K562 (cell line): ENCODE results near the gene TELO2. TPM values are rescaled to one million over a fixed set of nuclear protein-coding genes. Genes with fewer than 3 reads are reported as not detected.

ENCODE experiments used
- ATAC-seq: fragments of 200-7000 bp; cut with Tn5 transposase; 3 replicates; pipeline ENCODE4 v1.9.1; 2020; ENCODE audit warnings: moderate library complexity
- BruUV-seq: library from RNA; stranded (reverse); fragments of 400-500 nt; replicated peaks from 2 replicates; lab custom pipeline; 2021; lab: Mats Ljungman, UMichigan
- CTCF ChIA-PET: fragments of 300-600 bp; formaldehyde crosslinking; extraction: SDS; loops from one replicate; lab custom pipeline; 2021; ENCODE audit warnings: low intra/inter-chr PET ratio; lab: Yijun Ruan, JAX
- POLR2A ChIA-PET: fragments of 300-600, 350-650 bp; sonication (Branson Sonifier 250); formaldehyde crosslinking; extraction: SDS; loops from one replicate; lab custom pipeline; 2021; ENCODE audit warnings: antibody characterized with exemption, inconsistent platforms; lab: Yijun Ruan, JAX
- DNase-seq, 4 experiments: peaks; one replicate each; pipeline versions ENCODE4 v3.0.0 to v3.0.0-alpha.2; 2011 to 2018; ENCODE audit warnings: low spot score in 3 of 4, mixed read lengths in 3 of 4; ENCODE audit errors: extremely low read depth in 1 of 4
- FAIRE-seq: peaks from 2 replicates; lab custom pipeline; 2011; peaks lifted over from hg19 to GRCh38; lab: Jason Lieb, UNC
- H2AFZ ChIP-seq: 2 replicates; pipeline ENCODE4 v1.6.0; 2011; ENCODE audit warnings: low read depth, low read length, control low read depth, inconsistent platforms
- H3K27ac ChIP-seq: fragments of 200-600 bp; 3 replicates; pipeline ENCODE4 v1.8.0; 2011; ENCODE audit warnings: low read depth, mild to moderate bottlenecking, control low read depth, inconsistent platforms, low read length, moderate library complexity, mixed read lengths; ENCODE audit errors: extremely low read depth
- H3K27me3 ChIP-seq, 2 experiments: fragments of 300-600 bp in 1 of 2; 2 replicates in 1 of 2; 3 replicates in 1 of 2; pipeline versions ENCODE4 v1.6.0 to v1.8.0; 2011; ENCODE audit warnings: inconsistent platforms in 2 of 2, low read length in 2 of 2, mild to moderate bottlenecking in 1 of 2, mixed read lengths in 1 of 2, moderate library complexity in 1 of 2; ENCODE audit not compliant: control insufficient read depth in 2 of 2, insufficient read depth in 2 of 2
- H3K36me3 ChIP-seq: fragments of 300-600 bp; 3 replicates; pipeline ENCODE4 v1.8.0; 2011; ENCODE audit warnings: mild to moderate bottlenecking, low read length, inconsistent platforms; ENCODE audit not compliant: control insufficient read depth, insufficient read depth
- H3K4me1 ChIP-seq, 2 experiments: fragments of 200-600 bp in 1 of 2; replicated peaks in 1 of 2; 2 replicates in 1 of 2; 3 replicates in 1 of 2; pipeline versions ENCODE4 v1.5.1 to v1.8.0; 2011; ENCODE audit warnings: inconsistent platforms in 2 of 2, low read length in 2 of 2, mild to moderate bottlenecking in 1 of 2, mixed read lengths in 1 of 2, moderate library complexity in 1 of 2; ENCODE audit not compliant: control insufficient read depth in 2 of 2, insufficient read depth in 2 of 2
- H3K4me2 ChIP-seq: 2 replicates; pipeline ENCODE4 v1.6.1; 2011; ENCODE audit warnings: low read length, control low read depth, inconsistent platforms, mixed read lengths; ENCODE audit not compliant: insufficient read depth
- H3K4me3 ChIP-seq: fragments of 200-600 bp; sonication (generic), shearing (Covaris generic); 2 replicates; pipeline ENCODE4 v1.5.1; 2016; ENCODE audit warnings: control low read depth, inconsistent platforms
- H3K79me2 ChIP-seq: fragments of 200-600 bp; 3 replicates; pipeline ENCODE4 v1.8.0; 2011; ENCODE audit warnings: low read length, inconsistent platforms; ENCODE audit not compliant: control insufficient read depth, insufficient read depth
- H3K9ac ChIP-seq, 2 experiments: 2 replicates each; pipeline versions ENCODE4 v1.6.0 to v1.6.1; 2011; ENCODE audit warnings: low read depth in 2 of 2, low read length in 2 of 2, control low read depth in 1 of 2, inconsistent platforms in 1 of 2, mild to moderate bottlenecking in 1 of 2, mixed read lengths in 1 of 2; ENCODE audit not compliant: insufficient read depth in 1 of 2
- H3K9me1 ChIP-seq: one replicate; pipeline ENCODE4 v1.6.0; 2011; ENCODE audit warnings: inconsistent platforms, mild to moderate bottlenecking, low read length, moderate library complexity; ENCODE audit not compliant: control insufficient read depth, insufficient read depth
- H3K9me3 ChIP-seq: replicated peaks from 2 replicates; pipeline ENCODE4 v1.5.1; 2011; ENCODE audit warnings: low read depth, low read length, inconsistent platforms; ENCODE audit not compliant: control insufficient read depth, insufficient read depth
- H4K20me1 ChIP-seq: replicated peaks from 2 replicates; pipeline ENCODE4 v1.6.1; 2011; ENCODE audit warnings: low read length, inconsistent platforms, mixed read lengths; ENCODE audit not compliant: control insufficient read depth, insufficient read depth
- FOXA3 ChIP-seq, 2 experiments: fragments of 450-650 bp in 1 of 2; sonication (generic) in 1 of 2; formaldehyde crosslinking; IDR thresholded peaks in 1 of 2; conservative IDR thresholded peaks in 1 of 2; 2 replicates each; pipeline versions ENCODE4 v1.4.0 to v1.8.0; 2020 to 2022; ENCODE audit warnings: mild to moderate bottlenecking in 2 of 2, missing genetic modification reagents in 1 of 2
- KHSRP ChIP-seq: fragments of 450-650 bp; IDR thresholded peaks from 2 replicates; pipeline ENCODE4 v1.6.1; 2017
- NFATC3 ChIP-seq: fragments of 450-650 bp; IDR thresholded peaks from 2 replicates; pipeline ENCODE4 v1.6.1; 2017; ENCODE audit warnings: mild to moderate bottlenecking
- POLR2G ChIP-seq: fragments of 200-400 bp; formaldehyde crosslinking; IDR thresholded peaks from 2 replicates; pipeline ENCODE4 v1.6.1; 2017; ENCODE audit warnings: low read depth, mild to moderate bottlenecking, antibody characterized with exemption, low read length, moderate library complexity
- TCF7L2 ChIP-seq: fragments of 150-350 bp; IDR thresholded peaks from 2 replicates; pipeline ENCODE4 v1.6.1; 2016; ENCODE audit warnings: low read depth, mild to moderate bottlenecking, low read length, moderate library complexity
- ZNF511 ChIP-seq: sonication (generic); formaldehyde crosslinking; IDR thresholded peaks from 2 replicates; pipeline ENCODE4 v1.8.0; 2022; ENCODE audit warnings: mild to moderate bottlenecking, missing genetic modification reagents
- ZNF668 ChIP-seq: fragments of 250-450 bp; sonication (Bioruptor Pico); IDR thresholded peaks from 2 replicates; pipeline ENCODE4 v1.8.0; 2022; ENCODE audit warnings: mild to moderate bottlenecking, inconsistent platforms
- WGBS: fragments of 100-300 bp; shearing (Covaris generic); methylation state at CpG from one replicate; pipeline ENCODE4 v1.1.6; 2016; ENCODE audit warnings: low coverage, mixed read lengths; ENCODE audit not compliant: insufficient coverage; ENCODE audit errors: missing lambda C conversion rate; 5-methylcytosine and 5-hydroxymethylcytosine counted together
- in situ Hi-C: fragments of 300-500 bp; cut with MboI; formaldehyde crosslinking; loops from 4 replicates; pipeline ENCODE4 v1.15.0; 2018; ENCODE audit warnings: inconsistent platforms, mixed read lengths
- intact Hi-C: fragments of 100-400 bp; cut with micrococcal nuclease; formaldehyde crosslinking; loops from 2 replicates; pipeline ENCODE4 v1.14.2; 2022
- polyA plus RNA-seq, 8 experiments: library from polyadenylated mRNA; depleted of rRNA in 4 of 8; stranded (reverse) in 5 of 8; unstranded in 3 of 8; fragments of >200 nt; fragmentation: Nextera tagmentation in 2 of 8; fragmentation: Illumina TruSeq in 1 of 8; extraction: Ambion mirVana in 2 of 8; extraction: Trizol in 1 of 8; gene quantifications; 2 replicates each; pipeline versions ENCODE4 v1.2.1 to v1.2.3, GENCODE V29; 2011 to 2014; ENCODE audit warnings: inconsistent platforms in 1 of 8, missing spikeins in 1 of 8
- total RNA-seq, 7 experiments: library from RNA; depleted of rRNA in 6 of 7; stranded (reverse); fragments of >200 nt in 6 of 7; fragmentation: Illumina TruSeq in 2 of 7; extraction: Trizol in 2 of 7; gene quantifications; 2 replicates each; pipeline versions ENCODE4 v1.2.1 to v1.2.3, GENCODE V29; 2011 to 2021; ENCODE audit warnings: low replicate concordance in 1 of 7

The TELO2 gene
- total and polyA plus RNA-seq, 9 of the 15 experiments (the other 6 are each of a cell fraction or from before 2014, with no cell fraction given): 0.51 to 91.8 (median 14.5) TPM

DNA sequence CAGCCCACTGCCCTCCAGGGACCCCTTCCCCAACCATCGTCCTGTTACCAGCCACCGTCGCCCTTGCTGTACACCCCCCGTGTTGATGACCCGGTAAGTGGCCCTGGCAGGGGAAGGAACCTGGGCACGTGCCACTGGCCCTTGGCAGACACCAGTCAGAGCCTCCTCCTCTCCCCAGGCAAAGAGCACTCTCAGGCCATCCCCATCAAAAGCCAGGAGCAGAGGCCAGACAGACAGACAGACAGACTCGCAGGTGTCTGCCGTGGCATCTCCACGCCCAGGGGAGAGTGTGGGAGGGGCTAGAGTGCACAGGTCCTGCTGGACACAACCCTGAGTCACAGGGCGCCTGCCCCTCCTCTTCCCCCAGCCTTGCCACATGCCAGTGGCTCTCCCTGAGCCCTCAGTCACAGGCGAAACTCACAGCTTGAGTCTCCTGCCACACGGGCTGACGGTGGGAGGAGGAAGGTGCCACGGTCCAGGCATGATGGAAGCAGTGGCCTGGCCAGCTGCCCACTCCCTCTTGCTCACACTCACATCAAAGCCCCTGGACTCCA, 26.1 kb upstream of the TELO2 start:
- BruUV-seq: no TSS peak
- H3K9ac ChIP-seq: peak overlapping the region in 1 of 2 experiments; percentile 43; a peak in 2 of 4 replicates
- in situ Hi-C loops: no loop called here
- H3K9me1 ChIP-seq: peaks cover 6% of the 10 kb centered on the region
- H2AFZ ChIP-seq: no peak overlapping the region
- peaks cover 19 to 57% of the 10 kb centered on the region in 2 experiments; a peak in 4 of 5 replicates for H3K4me1 ChIP-seq
- ChIA-PET POLR2A (no interaction called here), CTCF (no interaction called here)
- no peaks in the 10 kb centered on the region for H3K27me3 ChIP-seq
- ATAC-seq (no peak), FAIRE-seq (no peak), DNase-seq (no peak)
- no peak overlapping the region for H3K4me3 ChIP-seq
- H3K36me3 ChIP-seq: peaks cover 22% of the 10 kb centered on the region; the same call in 2 of the 3 replicates
- no peak overlapping the region for H3K27ac ChIP-seq
- 72% methylated on average over 9 of the region's 14 CpGs for WGBS
- no peaks in the 10 kb centered on the region for H3K9me3 ChIP-seq
- H3K79me2 ChIP-seq: peaks cover 53% of the 10 kb centered on the region
- H3K4me2 ChIP-seq: no peak overlapping the region
- peaks cover 8% of the 10 kb centered on the region for H4K20me1 ChIP-seq
- intact Hi-C loops: no loop called here
- TF ChIP-seq ZNF668 (CRISPR knock-in tag): no peak
- TF ChIP-seq ZNF511 (CRISPR knock-in tag): no peak
- no peak for TF ChIP-seq KHSRP
- TF ChIP-seq POLR2G: 0 out of 2 replicates have a peak, but pooled peaks have one; percentile 22

- H3K9ac ChIP-seq: peak overlapping the region in 1 of 2 experiments; percentile 48; a peak in 2 of 4 replicates
- BruUV-seq: no TSS peak
- peaks cover 6% of the 10 kb centered on the region for H3K9me1 ChIP-seq
- no peak overlapping the region for H3K27ac ChIP-seq
- POLR2A ChIA-PET: interaction anchor here (1.1 kb wide), 1 partner anchor 24 kb away, joined by 3 read pairs; the partner anchor contains the start of gene TELO2
- WGBS: 79% methylated on average over 20 of the region's 22 CpGs
- no peak overlapping the region for H3K4me2 ChIP-seq
- intact Hi-C loops: no loop called here
- H3K27me3 ChIP-seq: no peaks in the 10 kb centered on the region
- H2AFZ ChIP-seq: no peak overlapping the region
- peaks cover 27 to 64% of the 10 kb centered on the region in 2 experiments; a peak in 4 of 5 replicates for H3K4me1 ChIP-seq
- FAIRE-seq: no peak
- TF ChIP-seq ZNF511 (CRISPR knock-in tag) (no peak), NFATC3 (no peak), FOXA3 (CRISPR knock-in tag; conservative IDR thresholded peaks at IDR 0.05 in 1 of 2, IDR thresholded peaks at IDR 0.05 in 1 of 2) (no peak), TCF7L2 (no peak)
- TF ChIP-seq, all 486 proteins: peak for 0
- ATAC-seq: no peak
- Histone ChIP-seq H3K4me3 (no peak overlapping the region), H3K9me3 (no peaks in the 10 kb centered on the region), H4K20me1 (peaks cover 10% of the 10 kb centered on the region), H3K36me3 (peaks cover 14% of the 10 kb centered on the region; the same call in 2 of the 3 replicates), H3K79me2 (peaks cover 65% of the 10 kb centered on the region)
- in situ Hi-C loops: no loop called here
- CTCF ChIA-PET: no interaction called here
- no peak for DNase-seq
These were observed 24.7 kb upstream of the TELO2 start for GRCh38 chr16:1468426-1468810.
